Stimulated activated CD4-positive, alpha-beta T cell treated with anti-CD3 and anti-CD28 coated beads, Interleukin-15, amount 100 ng/mL, for 1 hour (primary cell): Measurements from ENCODE around the gene GLRX3.
"Not testable (repeated sequence)": the region's sequence is repeated elsewhere in the genome, so short reads cannot be mapped to it uniquely, and the experiment has no call there.

ENCODE experiments used
- DNase-seq, 2 donors: peaks; one replicate each; pipeline ENCODE4 v3.0.0-alpha.2; 2020; ENCODE audit warnings: low read depth in 1 of 2, low spot score in 1 of 2

Gene GLRX3

GRCh38 chr10:130136226-130137089, at the start of gene GLRX3:
GLRX3 (plus strand) TSS chr10:130136391; CDS start chr10:130136421, 30 bp downstream.
- peak; percentile 75 to 90 for DNase-seq

GRCh38 chr10:130090565-130090964, 45.6 kb upstream of the GLRX3 start:
- not testable (repeated sequence) for DNase-seq

GRCh38 chr10:130099344-130099743, 36.8 kb upstream of the GLRX3 start:
- no peak for DNase-seq

- DNase-seq, result no peak
These were observed 30.5 kb upstream of the GLRX3 start for GRCh38 chr10:130105724-130106123.

GRCh38 chr10:130108146-130108545, 28.0 kb upstream of the GLRX3 start:
- not testable (repeated sequence) for DNase-seq

- no peak for DNase-seq
These were observed 27.1 kb upstream of the GLRX3 start for GRCh38 chr10:130108934-130109604.

GRCh38 chr10:130109796-130110245, 26.4 kb upstream of the GLRX3 start:
- DNase-seq, result peak; percentile 18 to 36

DNA sequence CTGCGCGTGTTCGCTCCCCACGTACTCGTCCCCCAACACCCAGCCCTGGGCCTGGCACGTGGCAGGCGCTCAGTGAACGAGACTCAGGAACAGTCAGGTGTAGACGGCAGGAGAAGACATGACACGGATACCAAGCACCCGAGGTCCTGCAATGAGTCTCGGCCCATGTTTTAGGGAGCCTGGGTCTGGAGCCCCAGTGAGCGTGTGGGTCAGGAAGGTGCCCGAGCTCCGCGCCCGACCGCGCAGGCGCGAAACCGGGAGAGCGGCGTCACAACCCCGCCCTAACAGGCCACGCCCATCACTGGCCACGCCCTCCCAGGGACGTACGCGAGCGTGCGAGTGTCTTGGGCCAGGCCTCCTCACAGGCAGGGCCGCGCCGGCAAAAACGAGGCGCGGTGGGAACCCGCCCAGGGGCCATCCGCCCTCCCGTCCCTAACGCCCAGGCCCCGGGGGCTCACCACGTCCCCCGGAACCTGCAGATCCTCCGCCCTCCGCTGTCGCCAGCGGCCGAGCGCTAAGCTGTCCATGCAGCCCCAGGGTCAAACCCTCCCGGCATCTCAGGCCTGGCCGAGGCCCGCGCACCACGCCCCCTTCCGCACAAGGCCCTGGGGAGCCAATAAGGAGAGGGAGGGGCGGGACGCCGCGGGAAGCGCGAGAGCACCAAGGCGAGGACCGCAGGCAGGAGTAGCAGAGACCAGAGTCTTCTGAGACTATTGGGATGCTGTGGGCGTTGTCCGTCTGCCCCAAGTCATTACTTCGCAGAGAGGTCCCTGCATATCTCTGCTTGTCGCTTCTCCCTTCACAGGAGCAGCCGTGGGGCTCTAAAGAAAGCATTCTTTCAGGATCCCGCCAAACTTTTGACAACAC, 25.7 kb upstream of the GLRX3 start, which contains the start of gene C10orf143:
Gene C10orf143, minus strand, starts transcription at position 585 of the 867 bp plus-strand sequence. Its CDS starts 58 bp downstream, at position 527.
- peak; percentile 97 to 98 for DNase-seq

DNA sequence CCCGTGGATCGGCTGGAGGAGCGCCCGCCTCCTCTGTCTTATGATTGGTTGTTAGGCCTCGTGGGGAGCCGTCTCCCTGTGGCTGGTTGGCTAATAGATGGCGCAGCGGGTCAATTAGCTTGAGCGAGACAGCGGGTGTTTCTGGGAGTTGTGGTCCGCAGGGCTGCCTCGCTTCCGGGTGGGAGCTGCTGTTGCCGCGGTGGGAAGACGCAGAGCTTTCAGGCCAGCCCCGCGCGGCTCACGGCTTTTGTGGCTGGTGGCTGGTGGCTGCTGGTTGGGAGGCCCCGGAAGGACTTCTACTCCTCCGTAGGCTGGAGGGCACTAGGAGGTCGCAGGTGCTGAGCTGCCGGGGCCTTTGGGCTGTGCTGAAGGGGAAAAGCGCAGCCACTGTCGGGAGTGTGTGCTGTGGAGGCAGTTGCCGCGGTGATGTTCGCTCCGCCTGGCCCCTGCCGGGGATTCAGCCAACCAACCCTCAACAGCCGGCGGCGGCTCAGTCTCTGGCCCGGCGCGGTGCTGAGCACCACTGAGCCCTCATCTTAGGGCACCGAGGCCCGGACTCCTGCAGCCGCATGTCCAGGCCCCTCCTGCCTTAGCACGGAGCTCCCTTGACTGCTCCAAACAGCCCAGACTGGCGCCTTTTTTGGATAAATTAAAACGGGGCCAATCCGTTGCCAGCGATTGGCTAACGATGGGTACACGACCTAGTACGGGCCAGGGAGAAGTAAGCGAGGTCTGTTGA, 24.9 kb upstream of the GLRX3 start:
- peak; percentile 85 for DNase-seq

GRCh38 chr10:130111852-130112180, 24.4 kb upstream of the GLRX3 start:
- no peak for DNase-seq

DNA sequence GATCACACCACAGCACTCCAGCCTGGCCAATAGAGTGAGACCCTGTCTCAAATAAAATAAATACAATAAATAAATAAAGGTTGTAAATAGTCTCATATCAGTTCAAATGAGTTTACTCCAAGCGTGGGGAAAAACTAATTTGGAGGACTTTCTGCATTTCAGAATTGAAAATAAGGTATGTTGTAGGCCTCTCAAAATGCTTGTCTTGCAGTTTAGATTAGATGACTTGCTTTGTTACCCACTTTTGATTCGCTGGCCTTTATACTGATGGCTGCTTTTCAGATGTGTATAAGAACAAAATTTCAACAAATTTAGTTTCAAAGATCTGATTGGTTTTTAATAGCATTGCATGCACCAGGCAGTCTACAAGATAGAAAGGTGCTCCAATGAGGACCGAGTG, 23.4 kb upstream of the GLRX3 start:
- DNase-seq, result no peak

DNA sequence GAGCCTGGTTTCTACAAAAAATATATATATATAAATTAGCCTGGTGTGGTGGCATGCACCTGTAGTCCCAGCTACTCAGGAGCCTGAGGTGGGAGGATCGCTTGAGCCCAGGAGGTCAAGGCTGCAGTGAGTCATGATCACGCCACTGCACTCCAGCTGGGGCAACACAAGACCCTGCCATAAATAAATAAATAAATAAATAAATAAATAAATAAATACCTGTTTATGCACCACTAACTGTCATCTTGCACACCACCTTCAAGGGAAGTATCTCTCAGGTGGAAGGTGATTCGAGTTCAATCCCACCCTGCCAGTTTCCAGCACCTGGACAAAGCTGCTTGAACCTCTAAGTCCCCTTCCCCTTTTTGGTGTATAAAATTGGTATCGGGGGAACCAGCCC, 19.2 kb upstream of the GLRX3 start:
- DNase-seq, result not testable (repeated sequence)

- not testable (repeated sequence) for DNase-seq
These were observed 18.7 kb upstream of the GLRX3 start for GRCh38 chr10:130117535-130117934.

GRCh38 chr10:130121486-130122079, 14.6 kb upstream of the GLRX3 start:
- DNase-seq, result no peak

DNA sequence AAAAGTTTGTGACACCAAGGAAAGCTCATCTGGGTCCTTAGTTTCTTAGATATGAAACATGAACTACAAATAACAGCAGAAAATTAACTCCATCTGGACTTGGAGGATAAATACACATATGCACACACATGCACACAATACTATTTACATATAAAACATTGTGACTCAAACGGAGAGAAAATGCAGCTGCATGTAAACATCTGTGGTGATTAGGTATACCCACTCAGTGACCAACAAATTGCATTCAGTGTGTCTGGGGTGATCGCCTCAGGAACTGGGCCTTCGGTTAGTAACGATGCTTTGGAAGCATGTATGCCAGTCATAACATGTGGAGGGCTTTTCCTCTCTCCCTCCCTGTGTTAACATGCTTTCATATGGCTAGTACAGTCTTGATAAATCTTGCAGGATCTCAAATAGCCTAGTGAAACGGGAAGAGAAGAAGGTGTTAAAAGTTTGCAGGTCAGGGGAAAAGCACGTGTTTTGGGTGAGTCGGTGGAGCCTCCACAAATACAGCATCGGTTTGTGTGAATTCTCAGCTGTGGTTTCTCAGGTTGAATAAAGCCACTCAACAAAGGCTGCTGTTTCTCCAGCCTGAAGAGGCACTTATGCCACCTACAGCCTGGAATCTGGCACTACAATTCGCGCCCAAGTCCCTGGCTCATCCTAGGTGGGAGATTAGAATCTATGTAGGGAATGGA, 8.7 kb upstream of the GLRX3 start:
- peak; percentile 16 to 21 for DNase-seq

DNA sequence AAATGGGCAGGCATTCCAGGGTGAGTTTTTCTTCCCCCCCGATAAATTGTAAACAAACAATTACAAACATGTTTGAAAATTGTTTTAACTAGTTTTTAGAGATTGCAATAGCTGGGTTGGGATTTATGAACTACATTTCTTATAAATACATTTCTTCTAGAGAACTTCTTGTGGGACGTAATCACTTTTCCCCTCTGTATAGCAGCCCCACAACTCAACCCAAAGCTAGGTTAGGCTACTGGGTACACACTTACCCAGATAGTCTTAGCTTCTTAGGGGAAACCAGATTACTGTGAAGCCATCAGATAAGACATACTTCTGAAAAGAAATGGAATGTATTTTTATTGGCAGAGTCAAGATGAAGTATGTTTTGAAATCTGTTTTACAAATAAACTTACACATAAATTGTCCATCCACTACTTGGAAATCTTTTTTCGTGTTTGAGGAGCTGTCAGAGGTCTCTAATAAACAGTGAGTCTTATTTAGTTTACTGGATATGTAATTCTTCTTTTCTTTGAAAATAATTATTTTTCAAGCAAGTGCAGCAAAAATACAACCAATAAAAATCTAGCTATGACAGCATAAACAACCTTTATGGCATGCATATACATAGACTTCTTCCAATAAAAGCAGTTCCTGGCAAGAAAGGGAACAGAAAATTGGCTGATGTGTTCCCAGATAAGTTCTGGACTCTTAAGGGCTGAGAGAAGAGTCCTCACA, 8.0 kb upstream of the GLRX3 start:
- no peak for DNase-seq

GRCh38 chr10:130128922-130129321, 7.3 kb upstream of the GLRX3 start:
- DNase-seq, result no peak

- no peak for DNase-seq
These were observed 440 bp upstream of the GLRX3 start for GRCh38 chr10:130135676-130136225.

DNA sequence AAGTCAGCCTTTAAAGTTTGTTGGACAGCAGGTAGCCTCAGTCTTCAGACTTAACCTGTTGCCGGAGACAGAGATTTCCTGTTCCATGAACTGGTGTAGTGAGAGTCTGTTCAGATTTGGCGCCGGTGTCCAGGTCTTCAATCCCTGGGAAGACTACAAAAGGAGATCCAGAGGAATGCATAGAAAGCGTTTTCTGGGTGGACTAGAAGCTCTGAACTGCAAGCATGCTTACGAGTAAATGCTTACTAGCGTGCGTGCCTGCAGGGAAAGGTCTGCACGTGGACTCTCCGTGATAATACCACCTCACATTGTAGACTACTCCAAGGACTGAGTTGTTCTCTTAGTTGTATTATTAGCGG, 878 bp downstream of the GLRX3 start:
- DNase-seq, result no peak
